SK-N-SH treated with all-trans-retinoic acid at 6 μM for 48 hours (cell line): ENCODE results near the gene C12orf75.
"Not testable (repeated sequence)": the region's sequence is repeated elsewhere in the genome, so short reads cannot be mapped to it uniquely, and the experiment has no call there.

Experiments
- ATAC-seq: fragments of 200-7000 bp; cut with Tn5 transposase; 3 replicates; pipeline ENCODE4 v1.9.1; 2020; ENCODE audit warnings: mild to moderate bottlenecking, moderate library complexity
- ARNTL ChIP-seq: fragments of 450-650 bp; formaldehyde crosslinking; IDR thresholded peaks from 2 replicates; pipeline ENCODE4 v1.5.0; 2020; ENCODE audit warnings: low read depth, mild to moderate bottlenecking, moderate library complexity, borderline replicate concordance
- BACH2 ChIP-seq: fragments of 250-450 bp; sonication (Bioruptor Pico); IDR thresholded peaks from 2 replicates; pipeline ENCODE4 v1.9.0; 2021; ENCODE audit warnings: mild to moderate bottlenecking, borderline replicate concordance
- CREB5 ChIP-seq: fragments of 250-450 bp; sonication (Bioruptor Pico); IDR thresholded peaks from 2 replicates; pipeline ENCODE4 v1.5.1; 2020; ENCODE audit warnings: low read depth, mild to moderate bottlenecking, moderate library complexity
- CSDC2 ChIP-seq: fragments of 250-450 bp; sonication (Bioruptor Pico); IDR thresholded peaks from 2 replicates; pipeline ENCODE4 v1.5.0; 2020; ENCODE audit warnings: mild to moderate bottlenecking, moderate library complexity
- CSRNP3 ChIP-seq: fragments of 250-450 bp; sonication (Bioruptor Pico); IDR thresholded peaks from 2 replicates; pipeline ENCODE4 v1.5.1; 2021; ENCODE audit warnings: mild to moderate bottlenecking, moderate library complexity
- ESRRG ChIP-seq: fragments of 250-450 bp; sonication (Bioruptor Pico); IDR thresholded peaks from 2 replicates; pipeline ENCODE4 v1.6.1; 2021; ENCODE audit warnings: mild to moderate bottlenecking
- GLIS3 ChIP-seq: fragments of 250-450 bp; sonication (Bioruptor Pico); IDR thresholded peaks from 2 replicates; pipeline ENCODE4 v1.5.0; 2020; ENCODE audit warnings: mild to moderate bottlenecking, moderate library complexity
- OSR1 ChIP-seq: fragments of 250-450 bp; sonication (Bioruptor Pico); IDR thresholded peaks from 2 replicates; pipeline ENCODE4 v1.8.0; 2022; ENCODE audit warnings: moderate library complexity, mild to moderate bottlenecking, inconsistent platforms
- PATZ1 ChIP-seq: fragments of 250-450 bp; sonication (Bioruptor Pico); IDR thresholded peaks from 2 replicates; pipeline ENCODE4 v1.8.0; 2020; ENCODE audit warnings: mild to moderate bottlenecking, moderate library complexity, borderline replicate concordance
- POU6F1 ChIP-seq: fragments of 250-450 bp; sonication (Bioruptor Pico); IDR thresholded peaks from 2 replicates; pipeline ENCODE4 v1.8.0; 2021; ENCODE audit warnings: low read depth, mild to moderate bottlenecking, moderate library complexity, borderline replicate concordance
- PPARA ChIP-seq: fragments of 250-450 bp; sonication (Bioruptor Pico); IDR thresholded peaks from 2 replicates; pipeline ENCODE4 v1.5.0; 2020; ENCODE audit warnings: mild to moderate bottlenecking, borderline replicate concordance
- RARB ChIP-seq: fragments of 250-450 bp; sonication (Bioruptor Pico); IDR thresholded peaks from 2 replicates; pipeline ENCODE4 v1.8.0; 2021; ENCODE audit warnings: mild to moderate bottlenecking, moderate library complexity
- SNAI2 ChIP-seq: fragments of 250-450 bp; sonication (Bioruptor Pico); IDR thresholded peaks from 2 replicates; pipeline ENCODE4 v1.5.0; 2020; ENCODE audit warnings: mild to moderate bottlenecking, moderate library complexity
- TCF4 ChIP-seq: fragments of 250-450 bp; sonication (Bioruptor Pico); IDR thresholded peaks from 2 replicates; pipeline ENCODE4 v1.8.0; 2021; ENCODE audit warnings: mild to moderate bottlenecking, moderate library complexity, borderline replicate concordance
- TOX ChIP-seq: fragments of 250-450 bp; sonication (Bioruptor Pico); IDR thresholded peaks from 2 replicates; pipeline ENCODE4 v1.8.0; 2021; ENCODE audit warnings: mild to moderate bottlenecking, moderate library complexity, borderline replicate concordance
- ZC3H10 ChIP-seq: fragments of 250-450 bp; sonication (Bioruptor Pico); IDR thresholded peaks from 2 replicates; pipeline ENCODE4 v1.5.1; 2021; ENCODE audit warnings: mild to moderate bottlenecking, moderate library complexity
- ZFP3 ChIP-seq: fragments of 250-450 bp; sonication (Bioruptor Pico); IDR thresholded peaks from 2 replicates; pipeline ENCODE4 v1.5.0; 2020; ENCODE audit warnings: mild to moderate bottlenecking, moderate library complexity
- ZFP30 ChIP-seq: fragments of 450-650 bp; formaldehyde crosslinking; IDR thresholded peaks from 2 replicates; pipeline ENCODE4 v1.5.0; 2022; ENCODE audit warnings: mild to moderate bottlenecking, moderate library complexity
- ZNF70 ChIP-seq: fragments of 450-650 bp; formaldehyde crosslinking; IDR thresholded peaks from 2 replicates; pipeline ENCODE4 v1.5.0; 2020; ENCODE audit warnings: mild to moderate bottlenecking, moderate library complexity

C12orf75 gene

GRCh38 chr12:105296116-105297089, 34.1 kb upstream of the C12orf75 start:
- no peak for ATAC-seq
- TF ChIP-seq POU6F1: no peak
- TF ChIP-seq OSR1 (CRISPR knock-in tag): no peak
- no peak for TF ChIP-seq ZFP3
- TF ChIP-seq RARB (CRISPR knock-in tag): no peak
- no peak for TF ChIP-seq PPARA (CRISPR knock-in tag)
- no peak for TF ChIP-seq ZNF70 (CRISPR knock-in tag)
- TF ChIP-seq GLIS3: no peak
- no peak for TF ChIP-seq TOX
- no peak for TF ChIP-seq PATZ1
- no peak for TF ChIP-seq ESRRG (CRISPR knock-in tag)
- no peak for TF ChIP-seq TCF4 (CRISPR knock-in tag)
- no peak for TF ChIP-seq BACH2 (CRISPR knock-in tag)
- TF ChIP-seq, all 23 proteins: peak for 0

- TF ChIP-seq PPARA (CRISPR knock-in tag) (no peak), PATZ1 (no peak)
- ATAC-seq: no peak
These were observed 29.6 kb upstream of the C12orf75 start for GRCh38 chr12:105300883-105301282.

GRCh38 chr12:105301696-105302095, 28.8 kb upstream of the C12orf75 start:
- TF ChIP-seq GLIS3 (no peak), ARNTL (CRISPR knock-in tag) (no peak), CREB5 (no peak), ZFP30 (CRISPR knock-in tag) (no peak), CSRNP3 (no peak), TCF4 (CRISPR knock-in tag) (no peak), CSDC2 (CRISPR knock-in tag) (no peak), ZFP3 (no peak), OSR1 (CRISPR knock-in tag) (no peak), PPARA (CRISPR knock-in tag) (no peak), BACH2 (CRISPR knock-in tag) (no peak), PATZ1 (no peak), TOX (no peak), SNAI2 (CRISPR knock-in tag) (no peak), ZC3H10 (CRISPR knock-in tag) (no peak), POU6F1 (no peak)
- ATAC-seq: no peak

GRCh38 chr12:105302986-105303385, 27.5 kb upstream of the C12orf75 start:
- not testable (repeated sequence) for ATAC-seq

- not testable (repeated sequence) for ATAC-seq
These were observed 25.9 kb upstream of the C12orf75 start for GRCh38 chr12:105304626-105305025.

GRCh38 chr12:105307601-105308314, 22.7 kb upstream of the C12orf75 start:
- not testable (repeated sequence) for ATAC-seq
